Esophagus (tissue), 2 donors: ENCODE data around the gene OOSP1. TPM values are rescaled to one million over a fixed set of nuclear protein-coding genes. Genes with fewer than 3 reads are reported as not detected.

Experiments
- H3K27ac ChIP-seq, 2 donors: one replicate each; pipeline ENCODE4 v1.5.1; 2013; ENCODE audit warnings: low read depth in 2 of 2, mild to moderate bottlenecking in 2 of 2, inconsistent platforms in 1 of 2, low read length in 1 of 2, moderate library complexity in 1 of 2
- H3K27me3 ChIP-seq, 2 donors: one replicate each; pipeline ENCODE4 v1.6.1; 2013; ENCODE audit warnings: low read length in 2 of 2, control low read depth in 1 of 2, mild to moderate bottlenecking in 1 of 2; ENCODE audit not compliant: insufficient read depth in 2 of 2, control insufficient read depth in 1 of 2
- H3K36me3 ChIP-seq, 2 donors: one replicate each; pipeline ENCODE4 v1.6.1; 2013; ENCODE audit warnings: low read length in 1 of 2; ENCODE audit not compliant: control insufficient read depth in 2 of 2, insufficient read depth in 2 of 2
- H3K4me1 ChIP-seq, 2 donors: one replicate each; pipeline ENCODE4 v1.6.1; 2013; ENCODE audit warnings: low read length in 1 of 2; ENCODE audit not compliant: control insufficient read depth in 2 of 2, insufficient read depth in 2 of 2
- H3K4me3 ChIP-seq, 2 donors: one replicate each; pipeline ENCODE4 v1.5.1; 2013; ENCODE audit warnings: low read length in 2 of 2, mild to moderate bottlenecking in 2 of 2, low read depth in 1 of 2, moderate library complexity in 1 of 2
- H3K9me3 ChIP-seq, 2 donors: one replicate each; pipeline ENCODE4 v1.6.1; 2013; ENCODE audit warnings: mild to moderate bottlenecking in 2 of 2, low read depth in 1 of 2, low read length in 1 of 2, moderate library complexity in 1 of 2; ENCODE audit not compliant: control insufficient read depth in 2 of 2, insufficient read depth in 1 of 2
- WGBS, 2 donors: extraction: QIAGEN DNeasy Blood & Tissue Kit; methylation state at CpG; one replicate each; pipeline ENCODE4 v1.1.7; 2013; 5-methylcytosine and 5-hydroxymethylcytosine counted together
- polyA plus RNA-seq, 2 donors: library from polyadenylated mRNA; stranded (reverse); fragments of 200-250 nt; gene quantifications; one replicate each; pipeline ENCODE4 v1.2.3, GENCODE V29; 2013
- donor health status: healthy with polysubstance abuse.
- donor health status: Bipolar disorder and iron deficiency.

The OOSP1 gene
- polyA plus RNA-seq, 2 donors: not detected

DNA sequence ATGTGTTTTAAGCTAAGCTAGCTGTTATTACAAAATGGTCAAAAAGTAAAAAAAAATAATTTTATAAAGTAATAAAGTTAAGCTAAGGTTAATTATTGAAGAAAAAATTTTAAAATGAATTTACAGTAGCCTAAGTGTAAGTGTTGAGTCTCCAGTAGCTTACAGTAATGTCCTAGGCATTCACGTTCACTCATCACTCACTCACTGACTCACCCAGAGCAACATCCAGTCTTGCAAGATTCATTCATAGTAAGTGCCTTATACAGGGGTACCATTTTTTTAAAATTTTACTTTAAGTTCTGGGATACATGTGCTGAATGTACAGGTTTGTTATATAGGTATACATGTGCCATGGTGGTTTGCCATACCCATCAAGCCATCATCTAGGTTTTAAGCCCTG lies 67.1 kb downstream of the OOSP1 start:
- 79 to 94% methylated on average over 1 of the region's 1 CpG for WGBS, 2 donors
- H3K9me3 ChIP-seq: no peaks in the 10 kb centered on the region
- no peaks in the 10 kb centered on the region for H3K27me3 ChIP-seq

More for the DNA sequence above, 67.1 kb downstream of the OOSP1 start:
- Histone ChIP-seq H3K4me3 (no peak overlapping the region), H3K4me1 (no peaks in the 10 kb centered on the region), H3K36me3 (no peaks in the 10 kb centered on the region), H3K27ac (no peak overlapping the region)

Other genes with a start within 250 kb of the OOSP1 start
- not detected for gene OR10V1, start 224.6 kb upstream of the OOSP1 start, polyA plus RNA-seq
- 10 to 100 TPM in 1 of 2 donors, 1 to 10 TPM in 1; 8.9 to 10.6 TPM for gene STX3, start 183.1 kb upstream of the OOSP1 start, polyA plus RNA-seq
- 10 to 100 TPM; 44.8 to 58.1 TPM for gene MRPL16, start 127.7 kb upstream of the OOSP1 start, polyA plus RNA-seq
- under 1 TPM; 0.07 to 0.24 TPM for gene CBLIF, start 92.9 kb upstream of the OOSP1 start, polyA plus RNA-seq
- 10 to 100 TPM in 1 of 2 donors, 1 to 10 TPM in 1; 6.9 to 10.9 TPM for gene TCN1, start 71.9 kb upstream of the OOSP1 start, polyA plus RNA-seq
- not detected for gene OOSP3, start 59.6 kb upstream of the OOSP1 start, polyA plus RNA-seq
- gene OOSP4A, start 25.6 kb downstream of the OOSP1 start, polyA plus RNA-seq: not detected
- not detected for gene OOSP4B, start 78.7 kb downstream of the OOSP1 start, polyA plus RNA-seq
- gene OOSP2, start 102.0 kb downstream of the OOSP1 start, polyA plus RNA-seq: not detected
- not detected for gene MS4A3, start 118.2 kb downstream of the OOSP1 start, polyA plus RNA-seq
- under 1 TPM; 0.08 to 0.42 TPM for gene MS4A2, start 150.2 kb downstream of the OOSP1 start, polyA plus RNA-seq
- 10 to 100 TPM in 1 of 2 donors, 1 to 10 TPM in 1; 7.4 to 11.4 TPM for gene MS4A6A, start 244.7 kb downstream of the OOSP1 start, polyA plus RNA-seq